Upper lobe of left lung (tissue), 4 donors: Measurements from ENCODE around the gene EDA.

ENCODE experiments used
- CTCF ChIP-seq, 6 experiments: fragments of 450-650 bp in 4 of 6; fragments of 200-600 bp in 2 of 6; sonication (generic) in 2 of 6; IDR thresholded peaks; one replicate each; pipeline ENCODE4 v1.5.1; 2016 to 2019; ENCODE audit warnings: antibody characterized with exemption in 6 of 6
- POLR2A ChIP-seq, 4 donors: fragments of 450-650 bp; IDR thresholded peaks; one replicate each; pipeline ENCODE4 v1.5.1; 2016 to 2017; ENCODE audit warnings: antibody characterized with exemption in 4 of 4, mild to moderate bottlenecking in 2 of 4
- POLR2AphosphoS5 ChIP-seq, 2 donors: sonication (generic); formaldehyde crosslinking; IDR thresholded peaks; one replicate each; pipeline ENCODE4 v1.5.1; 2017; ENCODE audit warnings: antibody characterized with exemption in 2 of 2

- TF ChIP-seq POLR2AphosphoS5 (IDR thresholded peaks at IDR 0.05) (no peak), CTCF (IDR thresholded peaks at IDR 0.05) (no peak), POLR2A (IDR thresholded peaks at IDR 0.05) (no peak)
Observed at GRCh38 chrX:69603566-69604194, 12.2 kb upstream of the EDA start.
